Neural cell (in vitro differentiated cells): ENCODE data around the gene PATL2.

Source experiments
- CTCF ChIP-seq: fragments of 450-650 bp; IDR thresholded peaks from 2 replicates; pipeline ENCODE4 v1.5.1; 2014; ENCODE audit warnings: antibody characterized with exemption, mild to moderate bottlenecking, moderate library complexity; ENCODE audit not compliant: poor library complexity, severe bottlenecking
- EP300 ChIP-seq: fragments of 450-650 bp; conservative IDR thresholded peaks from 2 replicates; pipeline ENCODE4 v1.6.1; 2014; ENCODE audit warnings: antibody characterized with exemption, mild to moderate bottlenecking, moderate library complexity; ENCODE audit not compliant: poor library complexity, severe bottlenecking
- EZH2 ChIP-seq: fragments of 200-600, 300-800 bp; shearing (Covaris generic), sonication (generic); IDR thresholded peaks from 2 replicates; pipeline ENCODE4 v1.6.1; 2014; ENCODE audit warnings: antibody characterized with exemption, low read length, borderline replicate concordance, mild to moderate bottlenecking; ENCODE audit not compliant: insufficient read depth, poor library complexity, severe bottlenecking
- MXI1 ChIP-seq: fragments of 450-650 bp; conservative IDR thresholded peaks from 2 replicates; pipeline ENCODE4 v1.6.1; 2014; ENCODE audit warnings: antibody characterized with exemption, mild to moderate bottlenecking; ENCODE audit not compliant: poor library complexity, severe bottlenecking
- POLR2AphosphoS5 ChIP-seq: IDR thresholded peaks from 2 replicates; pipeline ENCODE4 v1.6.1; 2012
- RAD21 ChIP-seq: fragments of 450-650 bp; conservative IDR thresholded peaks from 2 replicates; pipeline ENCODE4 v1.6.1; 2014; ENCODE audit warnings: antibody characterized with exemption, mild to moderate bottlenecking, moderate library complexity
- SMC3 ChIP-seq: fragments of 450-650 bp; conservative IDR thresholded peaks from 2 replicates; pipeline ENCODE4 v1.6.1; 2014; ENCODE audit warnings: antibody characterized with exemption, mild to moderate bottlenecking, moderate library complexity; ENCODE audit not compliant: poor library complexity
- TAF1 ChIP-seq: IDR thresholded peaks from 2 replicates; pipeline ENCODE4 v1.6.1; 2012; ENCODE audit warnings: low read depth
- TF ChIP-seq, protein P1 (sequence below): IDR thresholded peaks from 2 replicates; pipeline ENCODE4 v1.6.1; 2012; ENCODE audit warnings: borderline replicate concordance

DNA sequence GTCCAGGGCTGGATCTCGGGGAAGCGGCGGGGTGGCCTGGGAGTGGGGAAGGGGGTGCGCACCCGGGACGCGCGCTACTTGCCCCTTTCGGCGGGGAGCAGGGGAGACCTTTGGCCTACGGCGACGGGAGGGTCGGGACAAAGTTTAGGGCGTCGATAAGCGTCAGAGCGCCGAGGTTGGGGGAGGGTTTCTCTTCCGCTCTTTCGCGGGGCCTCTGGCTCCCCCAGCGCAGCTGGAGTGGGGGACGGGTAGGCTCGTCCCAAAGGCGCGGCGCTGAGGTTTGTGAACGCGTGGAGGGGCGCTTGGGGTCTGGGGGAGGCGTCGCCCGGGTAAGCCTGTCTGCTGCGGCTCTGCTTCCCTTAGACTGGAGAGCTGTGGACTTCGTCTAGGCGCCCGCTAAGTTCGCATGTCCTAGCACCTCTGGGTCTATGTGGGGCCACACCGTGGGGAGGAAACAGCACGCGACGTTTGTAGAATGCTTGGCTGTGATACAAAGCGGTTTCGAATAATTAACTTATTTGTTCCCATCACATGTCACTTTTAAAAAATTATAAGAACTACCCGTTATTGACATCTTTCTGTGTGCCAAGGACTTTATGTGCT is 721 bp upstream of the PATL2 start:
- no peak for TF ChIP-seq EZH2
- no peak for TF ChIP-seq CTCF
- no peak for TF ChIP-seq MXI1
- no peak for TF ChIP-seq RAD21
- no peak for TF ChIP-seq TAF1
- TF ChIP-seq SMC3, result no peak
- TF ChIP-seq, protein P1, sequence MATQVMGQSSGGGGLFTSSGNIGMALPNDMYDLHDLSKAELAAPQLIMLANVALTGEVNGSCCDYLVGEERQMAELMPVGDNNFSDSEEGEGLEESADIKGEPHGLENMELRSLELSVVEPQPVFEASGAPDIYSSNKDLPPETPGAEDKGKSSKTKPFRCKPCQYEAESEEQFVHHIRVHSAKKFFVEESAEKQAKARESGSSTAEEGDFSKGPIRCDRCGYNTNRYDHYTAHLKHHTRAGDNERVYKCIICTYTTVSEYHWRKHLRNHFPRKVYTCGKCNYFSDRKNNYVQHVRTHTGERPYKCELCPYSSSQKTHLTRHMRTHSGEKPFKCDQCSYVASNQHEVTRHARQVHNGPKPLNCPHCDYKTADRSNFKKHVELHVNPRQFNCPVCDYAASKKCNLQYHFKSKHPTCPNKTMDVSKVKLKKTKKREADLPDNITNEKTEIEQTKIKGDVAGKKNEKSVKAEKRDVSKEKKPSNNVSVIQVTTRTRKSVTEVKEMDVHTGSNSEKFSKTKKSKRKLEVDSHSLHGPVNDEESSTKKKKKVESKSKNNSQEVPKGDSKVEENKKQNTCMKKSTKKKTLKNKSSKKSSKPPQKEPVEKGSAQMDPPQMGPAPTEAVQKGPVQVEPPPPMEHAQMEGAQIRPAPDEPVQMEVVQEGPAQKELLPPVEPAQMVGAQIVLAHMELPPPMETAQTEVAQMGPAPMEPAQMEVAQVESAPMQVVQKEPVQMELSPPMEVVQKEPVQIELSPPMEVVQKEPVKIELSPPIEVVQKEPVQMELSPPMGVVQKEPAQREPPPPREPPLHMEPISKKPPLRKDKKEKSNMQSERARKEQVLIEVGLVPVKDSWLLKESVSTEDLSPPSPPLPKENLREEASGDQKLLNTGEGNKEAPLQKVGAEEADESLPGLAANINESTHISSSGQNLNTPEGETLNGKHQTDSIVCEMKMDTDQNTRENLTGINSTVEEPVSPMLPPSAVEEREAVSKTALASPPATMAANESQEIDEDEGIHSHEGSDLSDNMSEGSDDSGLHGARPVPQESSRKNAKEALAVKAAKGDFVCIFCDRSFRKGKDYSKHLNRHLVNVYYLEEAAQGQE, result no peak
- no peak for TF ChIP-seq POLR2AphosphoS5
- TF ChIP-seq EP300, result no peak
